ENCODE results near the gene MICAL3. TPM values are rescaled to one million over a fixed set of nuclear protein-coding genes. Genes with fewer than 3 reads are reported as not detected.

MICAL3 gene
- total and polyA plus RNA-seq, 9 of the 15 experiments (the other 6 are each of a cell fraction or from before 2014, with no cell fraction given) = 0.53 to 32.1 (median 12.3) TPM

GRCh38 chr22:17946662-17947367 lies 77.5 kb downstream of the MICAL3 start:
- Histone ChIP-seq H3K27ac (ENCODE audit: extremely low read depth, low read depth, low read length) (no peak overlapping the region), H3K9ac (ENCODE audit: insufficient read depth in 1 of 2, low read depth in 2 of 2, low read length in 2 of 2) (peak overlapping the region in 1 of 2 experiments; percentile 16; a peak in 1 of 4 replicates), H4K20me1 (replicated peaks; ENCODE audit: control insufficient read depth, insufficient read depth, low read length) (peaks cover 63% of the 10 kb centered on the region), H3K36me3 (ENCODE audit: control insufficient read depth, insufficient read depth, low read length) (no peaks in the 10 kb centered on the region), H3K4me1 (replicated peaks in 1 of 2; ENCODE audit: control insufficient read depth in 2 of 2, insufficient read depth in 2 of 2, low read length in 2 of 2) (peaks cover 0 to 10% of the 10 kb centered on the region in 2 experiments; a peak in 4 of 5 replicates), H3K9me3 (replicated peaks; ENCODE audit: control insufficient read depth, insufficient read depth, low read depth, low read length) (no peaks in the 10 kb centered on the region), H2AFZ (ENCODE audit: low read depth, low read length) (no peak overlapping the region), H3K27me3 (ENCODE audit: control insufficient read depth in 2 of 2, insufficient read depth in 2 of 2, low read length in 2 of 2) (no peaks in the 10 kb centered on the region), H3K79me2 (ENCODE audit: control insufficient read depth, insufficient read depth, low read length) (peaks cover 34% of the 10 kb centered on the region; the same call in 2 of the 3 replicates), H3K4me2 (ENCODE audit: insufficient read depth, low read length) (no peak overlapping the region), H3K4me3 (no peak overlapping the region), H3K9me1 (ENCODE audit: control insufficient read depth, insufficient read depth, low read length) (no peaks in the 10 kb centered on the region)
- FAIRE-seq = no peak
- no peak for DNase-seq (ENCODE audit: extremely low read depth in 1 of 4, low spot score in 3 of 4)
- in situ Hi-C loops (cut with MboI) = no loop called here
- POLR2A ChIA-PET = interaction anchor here (0.7 to 1.1 kb wide), 4 partner anchors 11 to 30 kb away, joined by 3 to 7 read pairs (median 5); no protein-coding TSS in a partner anchor
- BruUV-seq (replicated peaks) = no TSS peak
- 54% methylated on average over 9 of the region's 9 CpGs for WGBS (ENCODE audit: insufficient coverage, low coverage, missing lambda C conversion rate)
- no peak for ATAC-seq
- intact Hi-C loops (cut with micrococcal nuclease) = no loop called here
- CTCF ChIA-PET (ENCODE audit: low intra/inter-chr PET ratio) = interaction anchor here (0.5 kb wide), 1 partner anchor 311 kb away, joined by 3 read pairs; no protein-coding TSS in a partner anchor
- no peak for TF ChIP-seq RERE (CRISPR knock-in tag; IDR thresholded peaks at IDR 0.05; ENCODE audit: borderline replicate concordance)
- TF ChIP-seq ZNF140 (CRISPR knock-in tag; IDR thresholded peaks at IDR 0.05) = no peak
- no peak for TF ChIP-seq HSF4 (CRISPR knock-in tag; IDR thresholded peaks at IDR 0.05; ENCODE audit: borderline replicate concordance)
- TF ChIP-seq ZNF436 (CRISPR knock-in tag; IDR thresholded peaks at IDR 0.05) = no peak
- TF ChIP-seq NFIX (CRISPR knock-in tag; IDR thresholded peaks at IDR 0.05; ENCODE audit: low read depth) = no peak
- TF ChIP-seq IRF2 (CRISPR knock-in tag; IDR thresholded peaks at IDR 0.05) = no peak
- no peak for TF ChIP-seq U2AF1 (optimal IDR thresholded peaks at IDR 0.05; ENCODE audit: low read depth, low read length)
- TF ChIP-seq MTA3 (IDR thresholded peaks at IDR 0.05; ENCODE audit: borderline replicate concordance) = no peak
- no peak for TF ChIP-seq NONO (IDR thresholded peaks at IDR 0.05; ENCODE audit: low read depth in 2 of 2, low read length in 1 of 2)
- no peak for TF ChIP-seq RNF219 (CRISPR knock-in tag; IDR thresholded peaks at IDR 0.05)
- no peak for TF ChIP-seq HMBOX1 (IDR thresholded peaks at IDR 0.05)
- no peak for TF ChIP-seq RBM22 (IDR thresholded peaks at IDR 0.05; ENCODE audit: low read depth, low read length, poor library complexity, severe bottlenecking)
- no peak for TF ChIP-seq NEUROD1 (IDR thresholded peaks at IDR 0.05; ENCODE audit: borderline replicate concordance, low read depth, low read length, partially characterized antibody)

Data from K562 (cell line).